Spleen (tissue), 11 donors: Measurements from ENCODE around the gene KIF5B. TPM values are rescaled to one million over a fixed set of nuclear protein-coding genes. Genes with fewer than 3 reads are reported as not detected.
"Not testable (repeated sequence)": the region's sequence is repeated elsewhere in the genome, so short reads cannot be mapped to it uniquely, and the experiment has no call there.

Experiments
- DNase-seq: peaks from one replicate; pipeline ENCODE4 v3.0.0-alpha.2; 2020
- H3K27ac ChIP-seq, 8 donors: fragments of 200-600 bp; sonication (generic) in 7 of 8; 1 replicate in 4 of 8; 2 replicates in 4 of 8; pipeline versions ENCODE4 v1.5.0 to v1.8.0; 2016 to 2021; ENCODE audit warnings: inconsistent platforms in 4 of 8, mild to moderate bottlenecking in 4 of 8, moderate library complexity in 1 of 8
- H3K27me3 ChIP-seq, 7 donors: fragments of 200-600 bp; sonication (generic) in 6 of 7; replicated peaks in 1 of 7; 1 replicate in 4 of 7; 2 replicates in 3 of 7; pipeline versions ENCODE4 v1.5.0 to v1.8.0; 2016 to 2021; ENCODE audit warnings: inconsistent platforms in 3 of 7, mild to moderate bottlenecking in 1 of 7
- H3K36me3 ChIP-seq, 6 donors: fragments of 200-600 bp; sonication (generic) in 5 of 6; 1 replicate in 4 of 6; 2 replicates in 2 of 6; pipeline versions ENCODE4 v1.5.0 to v1.8.0; 2016 to 2021; ENCODE audit warnings: inconsistent platforms in 2 of 6
- H3K4me1 ChIP-seq, 6 donors: fragments of 200-600 bp; sonication (generic) in 5 of 6; 1 replicate in 3 of 6; 2 replicates in 3 of 6; pipeline versions ENCODE4 v1.5.0 to v1.8.0; 2016 to 2021; ENCODE audit warnings: inconsistent platforms in 3 of 6
- H3K4me3 ChIP-seq, 8 donors: fragments of 200-600 bp; sonication (generic) in 7 of 8; 1 replicate in 4 of 8; 2 replicates in 4 of 8; pipeline versions ENCODE4 v1.5.0 to v1.8.0; 2016 to 2021; ENCODE audit warnings: inconsistent platforms in 4 of 8, mild to moderate bottlenecking in 4 of 8, moderate library complexity in 2 of 8
- H3K9me3 ChIP-seq, 8 donors: fragments of 200-600 bp; sonication (generic) in 7 of 8; 1 replicate in 4 of 8; 2 replicates in 4 of 8; pipeline versions ENCODE4 v1.5.0 to v1.8.0; 2016 to 2021; ENCODE audit warnings: inconsistent platforms in 4 of 8
- POLR2A ChIP-seq, 3 donors: fragments of 450-650 bp; IDR thresholded peaks; one replicate each; pipeline ENCODE4 v1.5.1; 2017; ENCODE audit warnings: antibody characterized with exemption in 3 of 3, mild to moderate bottlenecking in 1 of 3
- POLR2AphosphoS5 ChIP-seq, 3 donors: sonication (generic); formaldehyde crosslinking; IDR thresholded peaks; one replicate each; pipeline ENCODE4 v1.5.1; 2017; ENCODE audit warnings: antibody characterized with exemption in 3 of 3
- WGBS, 5 donors: extraction: QIAGEN DNeasy Blood & Tissue Kit in 3 of 5; methylation state at CpG; one replicate each; pipeline versions ENCODE4 v1.1.5 to v1.1.7; 2013 to 2018; 5-methylcytosine and 5-hydroxymethylcytosine counted together
- intact Hi-C: fragments of 100-400 bp; cut with DNase I; formaldehyde crosslinking; loops from one replicate; pipeline ENCODE4 v1.15.0; 2023; ENCODE audit warnings: low total_unique reads
- polyA plus RNA-seq, 3 donors: library from polyadenylated mRNA; stranded (reverse); fragments of 200-250 nt; gene quantifications; one replicate each; pipeline ENCODE4 v1.2.1, GENCODE V29; 2013
- total RNA-seq, 7 donors: library from RNA; depleted of rRNA in 3 of 7; stranded (reverse); fragments of >200 nt in 3 of 7; fragmentation: NEBNext Ultra II Directional in 4 of 7; extraction: Animal tissue kit (Norgen Biotek cat#: 25700) in 4 of 7; gene quantifications; one replicate each; pipeline versions ENCODE4 v1.1.0 to v1.2.1, GENCODE V29; 2016 to 2021
- TF ChIP-seq, protein P1 (sequence below), 11 experiments: fragments of 200-600 bp in 7 of 11; fragments of 450-650 bp in 4 of 11; sonication (generic) in 4 of 11; IDR thresholded peaks in 8 of 11; conservative IDR thresholded peaks in 3 of 11; 1 replicate in 7 of 11; 2 replicates in 4 of 11; pipeline versions ENCODE4 v1.4.0 to v1.8.0; 2016 to 2021; ENCODE audit warnings: antibody characterized with exemption in 11 of 11, inconsistent platforms in 4 of 11, mild to moderate bottlenecking in 1 of 11
- donor health status: healthy with polysubstance abuse.
- donor health status: DM: no; HTN: no; CAD: no; lungs with moderate emphysema.
- donor health status: DM: no; HTN: no; CAD: no.
- donor health status: Bipolar disorder and iron deficiency.
- donor health status: healthy.
- donor health status: DM: no; HTN: no; CAD: no.
- donor health status: DM: yes; HTN: yes; CAD: no.

Gene KIF5B
- total and polyA plus RNA-seq, 10 donors, result 16.1 to 95.1 (median 71.2) TPM

DNA sequence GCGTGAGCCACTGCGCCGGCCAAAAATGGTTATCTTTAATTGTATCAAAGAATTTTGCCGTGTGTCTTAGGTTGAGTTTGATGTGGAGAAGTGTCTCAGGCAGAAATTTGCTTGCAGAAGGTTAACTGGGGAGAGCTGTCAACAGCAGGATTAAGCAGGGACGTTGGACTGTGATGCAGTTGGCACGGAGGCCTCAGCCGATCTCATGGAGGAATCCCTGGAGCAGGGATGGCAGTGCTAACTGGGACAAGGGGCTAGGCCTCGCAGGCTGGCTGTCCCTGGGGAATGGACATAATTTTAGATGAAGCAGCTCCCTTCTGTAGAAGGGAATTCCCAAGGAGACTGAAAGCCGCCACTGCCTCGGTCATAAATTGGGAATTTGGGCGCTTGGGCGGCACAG lies 12.3 kb upstream of the KIF5B start:
- DNase-seq, result no peak
- H3K36me3 ChIP-seq, result no peaks in the 10 kb centered on the region
- H3K27ac ChIP-seq, result no peak overlapping the region
- no peaks in the 10 kb centered on the region for H3K4me1 ChIP-seq
- TF ChIP-seq, protein P1, sequence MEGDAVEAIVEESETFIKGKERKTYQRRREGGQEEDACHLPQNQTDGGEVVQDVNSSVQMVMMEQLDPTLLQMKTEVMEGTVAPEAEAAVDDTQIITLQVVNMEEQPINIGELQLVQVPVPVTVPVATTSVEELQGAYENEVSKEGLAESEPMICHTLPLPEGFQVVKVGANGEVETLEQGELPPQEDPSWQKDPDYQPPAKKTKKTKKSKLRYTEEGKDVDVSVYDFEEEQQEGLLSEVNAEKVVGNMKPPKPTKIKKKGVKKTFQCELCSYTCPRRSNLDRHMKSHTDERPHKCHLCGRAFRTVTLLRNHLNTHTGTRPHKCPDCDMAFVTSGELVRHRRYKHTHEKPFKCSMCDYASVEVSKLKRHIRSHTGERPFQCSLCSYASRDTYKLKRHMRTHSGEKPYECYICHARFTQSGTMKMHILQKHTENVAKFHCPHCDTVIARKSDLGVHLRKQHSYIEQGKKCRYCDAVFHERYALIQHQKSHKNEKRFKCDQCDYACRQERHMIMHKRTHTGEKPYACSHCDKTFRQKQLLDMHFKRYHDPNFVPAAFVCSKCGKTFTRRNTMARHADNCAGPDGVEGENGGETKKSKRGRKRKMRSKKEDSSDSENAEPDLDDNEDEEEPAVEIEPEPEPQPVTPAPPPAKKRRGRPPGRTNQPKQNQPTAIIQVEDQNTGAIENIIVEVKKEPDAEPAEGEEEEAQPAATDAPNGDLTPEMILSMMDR (IDR thresholded peaks at IDR 0.05 in 8 of 11, conservative IDR thresholded peaks at IDR 0.05 in 3 of 11), result no peak
- no peak for TF ChIP-seq POLR2AphosphoS5 (IDR thresholded peaks at IDR 0.05)
- no peak for TF ChIP-seq POLR2A (IDR thresholded peaks at IDR 0.05)
- no peak overlapping the region for H3K4me3 ChIP-seq
- H3K27me3 ChIP-seq, result no peaks in the 10 kb centered on the region
- intact Hi-C loops, result no loop called here
- 68 to 88% (median 83%) methylated on average over 12 of the region's 12 CpGs for WGBS, 5 donors
- no peaks in the 10 kb centered on the region for H3K9me3 ChIP-seq

DNA sequence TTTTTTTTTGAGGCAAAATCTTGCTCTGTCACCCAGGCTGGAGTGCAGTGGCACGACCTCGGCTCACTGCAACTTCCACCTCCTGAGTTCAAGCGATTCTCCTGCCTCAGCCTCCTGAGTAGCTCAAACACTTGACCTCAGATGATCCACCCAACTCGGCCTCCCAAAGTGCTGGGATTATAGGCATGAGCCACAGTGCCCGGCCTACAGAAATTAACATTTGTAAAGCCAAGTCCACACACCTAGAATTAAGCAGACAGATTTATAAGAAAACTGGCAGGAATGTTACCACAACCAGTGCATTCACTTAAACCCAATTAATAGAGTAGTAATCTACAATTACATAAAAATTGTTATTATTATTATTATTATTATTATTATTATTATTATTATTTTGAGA lies 11.7 kb upstream of the KIF5B start:
- H3K9me3 ChIP-seq, H3K27me3 ChIP-seq, DNase-seq, H3K36me3 ChIP-seq, H3K4me1 ChIP-seq, intact Hi-C loops, H3K4me3 ChIP-seq, H3K27ac ChIP-seq: not testable (repeated sequence)
- 76 to 90% (median 82%) methylated on average over 5 of the region's 5 CpGs for WGBS, 5 donors

DNA sequence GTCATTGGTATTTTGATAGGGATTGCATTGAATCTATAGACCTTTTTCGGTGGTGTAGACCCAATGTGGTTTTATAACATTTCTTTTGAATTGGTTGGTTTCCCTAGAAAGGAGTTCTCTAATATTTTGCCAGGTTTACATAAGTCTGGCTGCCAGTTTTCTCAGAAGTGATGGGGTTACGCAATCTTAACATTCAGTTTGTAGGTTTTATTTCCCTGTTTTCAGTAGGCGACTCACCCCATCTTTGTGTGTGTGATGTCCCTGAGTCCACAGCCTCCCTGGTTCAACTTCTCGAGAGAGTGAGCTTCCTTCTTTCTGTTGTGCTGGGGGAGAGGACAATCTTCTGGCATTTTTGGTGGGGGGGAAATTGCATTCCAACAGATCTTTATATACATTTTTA lies 9.6 kb upstream of the KIF5B start:
- H3K27me3 ChIP-seq, result no peaks in the 10 kb centered on the region
- DNase-seq, result no peak
- intact Hi-C loops, result no loop called here
- no peaks in the 10 kb centered on the region for H3K9me3 ChIP-seq
- H3K36me3 ChIP-seq, result no peaks in the 10 kb centered on the region
- TF ChIP-seq POLR2A (IDR thresholded peaks at IDR 0.05), result no peak
- TF ChIP-seq POLR2AphosphoS5 (IDR thresholded peaks at IDR 0.05), result no peak
- TF ChIP-seq, protein P1 (IDR thresholded peaks at IDR 0.05 in 8 of 11, conservative IDR thresholded peaks at IDR 0.05 in 3 of 11), result no peak
- 45 to 67% (median 53%) methylated on average over 4 of the region's 4 CpGs for WGBS, 5 donors
- H3K4me1 ChIP-seq, result no peaks in the 10 kb centered on the region
- no peak overlapping the region for H3K4me3 ChIP-seq
- no peak overlapping the region for H3K27ac ChIP-seq

DNA sequence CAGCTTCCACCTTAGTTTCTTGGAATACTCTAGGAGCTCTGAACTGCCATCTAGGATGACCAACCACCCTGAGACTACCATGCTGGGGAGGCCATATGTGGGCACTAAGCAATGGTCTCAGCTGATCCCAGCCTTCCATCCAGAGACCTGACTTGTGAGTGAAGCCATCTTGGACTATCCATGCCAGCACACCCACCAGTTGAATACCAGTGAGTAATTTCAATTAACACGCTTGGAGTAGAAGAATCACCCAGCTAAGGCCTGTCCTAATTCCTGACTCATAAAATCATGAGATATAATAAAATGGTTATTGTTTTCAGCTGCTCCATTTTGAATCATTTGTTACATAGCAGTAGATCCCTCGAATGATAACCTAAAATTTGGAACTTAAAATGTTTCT lies 5.2 kb upstream of the KIF5B start:
- no peak overlapping the region for H3K27ac ChIP-seq
- TF ChIP-seq, protein P1 (IDR thresholded peaks at IDR 0.05 in 8 of 11, conservative IDR thresholded peaks at IDR 0.05 in 3 of 11), result no peak
- TF ChIP-seq POLR2AphosphoS5 (IDR thresholded peaks at IDR 0.05) (no peak), POLR2A (IDR thresholded peaks at IDR 0.05) (no peak)
- WGBS, 5 donors, result 93 to 95% (median 94%) methylated on average over 2 of the region's 2 CpGs
- H3K4me1 ChIP-seq, result peaks cover 0 to 12% (median 9%) of the 10 kb centered on the region in 6 donors
- H3K4me3 ChIP-seq, result no peak overlapping the region
- DNase-seq, result no peak
- no peaks in the 10 kb centered on the region for H3K9me3 ChIP-seq
- no peaks in the 10 kb centered on the region for H3K36me3 ChIP-seq
- intact Hi-C loops, result no loop called here
- H3K27me3 ChIP-seq, result no peaks in the 10 kb centered on the region

DNA sequence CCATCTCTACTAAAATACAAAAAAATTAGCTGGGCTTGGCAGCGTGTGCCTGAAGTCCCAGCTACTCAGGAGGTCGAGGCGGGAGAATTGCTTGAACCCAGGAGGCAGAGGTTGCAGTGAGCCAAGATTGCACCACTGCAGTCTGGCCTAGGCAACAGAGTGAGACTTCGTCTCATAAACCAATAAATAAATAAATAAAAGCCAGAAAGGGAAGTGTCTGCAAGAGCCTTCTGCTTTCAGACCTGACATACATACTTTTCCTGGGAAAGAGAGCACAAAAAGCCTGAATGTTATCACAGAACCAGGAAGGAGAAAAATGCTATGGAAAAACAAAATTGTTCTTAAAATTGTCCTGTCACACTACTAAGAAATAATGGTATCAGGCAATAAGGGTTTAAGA lies 4.1 kb upstream of the KIF5B start:
- Histone ChIP-seq H3K4me1 (peaks cover 0 to 13% (median 9%) of the 10 kb centered on the region in 6 donors), H3K9me3 (no peaks in the 10 kb centered on the region), H3K27ac (no peak overlapping the region), H3K4me3 (no peak overlapping the region), H3K36me3 (no peaks in the 10 kb centered on the region), H3K27me3 (no peaks in the 10 kb centered on the region)
- TF ChIP-seq POLR2A (IDR thresholded peaks at IDR 0.05) (no peak), POLR2AphosphoS5 (IDR thresholded peaks at IDR 0.05) (no peak)
- TF ChIP-seq, protein P1 (IDR thresholded peaks at IDR 0.05 in 8 of 11, conservative IDR thresholded peaks at IDR 0.05 in 3 of 11), result no peak
- DNase-seq, result no peak
- intact Hi-C loops, result no loop called here
- 48 to 82% (median 72%) methylated on average over 4 of the region's 4 CpGs for WGBS, 5 donors
